Memory B cell (primary cell): ENCODE results near the gene SPHK2.
A peak's percentile ranks its signal among the peaks of the same experiment; 100 is the strongest.
"Not testable (repeated sequence)": the region's sequence is repeated elsewhere in the genome, so short reads cannot be mapped to it uniquely, and the experiment has no call there.

Experiments used
- ATAC-seq: fragments of 150-1000 bp; cut with Tn5 transposase; 2 replicates; pipeline ENCODE4 v1.10.0; 2021; ENCODE audit warnings: low read depth, mild to moderate bottlenecking, moderate library complexity
- DNase-seq, 2 donors: peaks; one replicate each; pipeline ENCODE4 v3.0.0; 2022; ENCODE audit warnings: low spot score in 2 of 2
- H3K27ac Mint-ChIP-seq: one replicate; pipeline ENCODE4 v1.8.0; 2022; ENCODE audit warnings: mild to moderate bottlenecking, moderate library complexity, mixed read lengths
- H3K27me3 Mint-ChIP-seq: one replicate; pipeline ENCODE4 v1.8.0; 2022; ENCODE audit warnings: mixed read lengths
- H3K36me3 Mint-ChIP-seq: one replicate; pipeline ENCODE4 v1.8.0; 2022; ENCODE audit warnings: mild to moderate bottlenecking, mixed read lengths
- H3K4me1 Mint-ChIP-seq: one replicate; pipeline ENCODE4 v1.8.0; 2022; ENCODE audit warnings: mixed read lengths
- H3K4me3 Mint-ChIP-seq: one replicate; pipeline ENCODE4 v1.8.0; 2022; ENCODE audit warnings: mild to moderate bottlenecking, moderate library complexity, mixed read lengths
- H3K9me3 Mint-ChIP-seq: one replicate; pipeline ENCODE4 v1.8.0; 2022; ENCODE audit warnings: mixed read lengths

Gene SPHK2

DNA sequence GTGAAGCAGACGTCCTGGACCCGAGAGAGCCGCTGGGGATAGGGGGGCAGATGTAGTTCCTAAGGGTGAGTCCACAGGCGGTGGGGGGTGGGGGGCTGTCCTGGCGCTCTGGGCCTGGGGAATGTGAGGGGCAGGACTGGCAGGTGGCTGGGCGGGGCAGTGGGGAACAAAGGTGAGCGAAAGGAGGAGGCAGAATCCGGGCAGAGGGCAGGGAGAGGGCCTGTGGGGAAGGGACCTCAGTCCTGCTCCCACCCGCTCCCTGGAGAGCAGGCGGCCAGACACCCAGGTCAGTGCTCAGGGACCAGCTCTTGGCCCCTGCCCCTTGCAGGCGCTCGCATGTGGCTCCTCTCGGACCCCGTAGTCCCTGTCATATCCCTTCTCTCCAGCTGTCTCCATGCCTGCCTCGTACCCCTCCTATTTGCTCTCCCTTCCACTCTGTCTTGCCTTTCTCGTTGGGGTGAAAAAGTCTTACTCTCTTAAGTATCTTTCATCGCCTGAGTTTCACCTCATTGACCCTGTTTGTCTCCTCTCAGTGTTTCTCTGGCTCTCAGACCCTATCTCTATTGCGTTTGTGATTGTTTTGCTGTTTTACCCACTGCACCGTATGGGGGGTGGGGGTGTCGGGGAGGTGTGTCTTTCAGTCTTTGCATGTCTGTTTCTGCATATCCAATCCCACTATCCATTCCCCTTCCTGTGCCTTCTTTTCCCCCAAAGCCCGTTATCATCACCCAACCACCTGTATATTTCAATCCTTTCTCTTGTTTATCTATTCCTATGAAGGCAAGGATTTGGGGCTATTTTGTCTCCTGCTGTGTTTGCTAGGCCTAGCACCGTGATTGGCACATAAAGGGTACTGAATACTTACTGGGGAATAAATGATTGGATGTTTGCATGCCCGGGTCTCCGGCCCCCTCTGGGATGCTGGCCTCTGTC, 5.8 kb downstream of the SPHK2 start:
- H3K4me1 Mint-ChIP-seq = peaks cover 26% of the 10 kb centered on the region

DNA sequence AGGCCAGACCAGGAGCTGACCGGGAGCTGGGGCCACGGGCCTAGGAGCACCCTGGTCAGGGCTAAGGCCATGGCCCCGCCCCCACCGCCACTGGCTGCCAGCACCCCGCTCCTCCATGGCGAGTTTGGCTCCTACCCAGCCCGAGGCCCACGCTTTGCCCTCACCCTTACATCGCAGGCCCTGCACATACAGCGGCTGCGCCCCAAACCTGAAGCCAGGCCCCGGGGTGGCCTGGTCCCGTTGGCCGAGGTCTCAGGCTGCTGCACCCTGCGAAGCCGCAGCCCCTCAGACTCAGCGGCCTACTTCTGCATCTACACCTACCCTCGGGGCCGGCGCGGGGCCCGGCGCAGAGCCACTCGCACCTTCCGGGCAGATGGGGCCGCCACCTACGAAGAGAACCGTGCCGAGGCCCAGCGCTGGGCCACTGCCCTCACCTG, 6.6 kb downstream of the SPHK2 start:
- no peak for DNase-seq
- Mint-ChIP-seq H3K27ac (no peak overlapping the region), H3K36me3 (peaks cover 16% of the 10 kb centered on the region), H3K4me3 (no peak overlapping the region), H3K9me3 (no peaks in the 10 kb centered on the region), H3K4me1 (peaks cover 26% of the 10 kb centered on the region), H3K27me3 (no peaks in the 10 kb centered on the region)
- no peak for ATAC-seq

More for the DNA sequence above, 5.8 kb downstream of the SPHK2 start:
- Mint-ChIP-seq H3K36me3 (peaks cover 12% of the 10 kb centered on the region), H3K27me3 (no peaks in the 10 kb centered on the region), H3K9me3 (no peaks in the 10 kb centered on the region), H3K4me3 (peak overlapping the region; percentile 5), H3K27ac (peak overlapping the region; percentile 73)
- ATAC-seq = no peak
- DNase-seq = peak in 1 of 2 donors; percentile 20

DNA sequence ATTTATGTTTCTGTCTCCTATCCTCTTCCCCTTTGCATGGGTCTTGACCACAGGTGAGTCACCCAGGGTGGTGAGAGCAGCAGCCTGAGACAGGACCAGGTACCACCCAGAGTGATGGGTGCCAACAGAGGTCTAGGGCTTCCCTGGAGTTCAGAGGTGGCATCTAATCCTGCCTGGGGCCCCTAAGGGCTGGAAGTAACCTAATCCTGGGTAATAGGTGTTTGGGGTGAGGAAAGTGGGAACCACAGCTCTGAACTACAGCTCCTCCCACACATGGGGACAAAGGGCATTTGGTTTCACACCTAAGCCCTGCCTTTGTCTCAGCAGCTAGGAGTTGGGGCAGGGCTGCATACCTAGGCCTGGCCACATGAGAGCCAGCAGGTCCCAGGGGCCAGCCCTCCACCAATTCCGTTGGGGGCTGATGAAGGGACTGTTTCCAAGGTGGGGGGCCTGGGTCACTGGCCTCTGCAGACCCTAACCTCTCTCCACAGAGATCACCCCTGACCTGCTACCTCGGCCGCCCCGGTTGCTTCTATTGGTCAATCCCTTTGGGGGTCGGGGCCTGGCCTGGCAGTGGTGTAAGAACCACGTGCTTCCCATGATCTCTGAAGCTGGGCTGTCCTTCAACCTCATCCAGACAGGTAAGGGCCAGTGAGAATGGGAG, 8.0 kb downstream of the SPHK2 start:
- H3K36me3 Mint-ChIP-seq = peaks cover 16% of the 10 kb centered on the region
- H3K27me3 Mint-ChIP-seq = no peaks in the 10 kb centered on the region
- peaks cover 25% of the 10 kb centered on the region for H3K4me1 Mint-ChIP-seq
- H3K9me3 Mint-ChIP-seq = no peaks in the 10 kb centered on the region
- ATAC-seq = no peak
- H3K4me3 Mint-ChIP-seq = no peak overlapping the region
- H3K27ac Mint-ChIP-seq = no peak overlapping the region
- peak in 1 of 2 donors; percentile 17 for DNase-seq

DNA sequence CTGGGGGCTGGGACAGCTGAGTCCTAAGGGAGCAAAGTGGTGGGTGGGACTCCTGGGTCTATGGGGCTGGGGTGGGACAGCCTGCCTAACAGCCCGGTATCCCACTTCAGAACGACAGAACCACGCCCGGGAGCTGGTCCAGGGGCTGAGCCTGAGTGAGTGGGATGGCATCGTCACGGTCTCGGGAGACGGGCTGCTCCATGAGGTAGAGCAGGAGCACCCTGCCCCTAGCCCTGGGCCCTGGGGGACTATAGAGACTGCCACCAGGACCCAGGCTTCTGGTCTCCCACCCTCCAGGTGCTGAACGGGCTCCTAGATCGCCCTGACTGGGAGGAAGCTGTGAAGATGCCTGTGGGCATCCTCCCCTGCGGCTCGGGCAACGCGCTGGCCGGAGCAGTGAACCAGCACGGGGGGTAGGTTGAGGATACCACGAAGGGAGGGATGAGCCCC, 8.6 kb downstream of the SPHK2 start:
- peaks cover 23% of the 10 kb centered on the region for H3K4me1 Mint-ChIP-seq
- DNase-seq (no peak), ATAC-seq (no peak)
- no peaks in the 10 kb centered on the region for H3K27me3 Mint-ChIP-seq
- H3K9me3 Mint-ChIP-seq = no peaks in the 10 kb centered on the region
- H3K36me3 Mint-ChIP-seq = peaks cover 14% of the 10 kb centered on the region
- no peak overlapping the region for H3K4me3 Mint-ChIP-seq
- H3K27ac Mint-ChIP-seq = no peak overlapping the region

DNA sequence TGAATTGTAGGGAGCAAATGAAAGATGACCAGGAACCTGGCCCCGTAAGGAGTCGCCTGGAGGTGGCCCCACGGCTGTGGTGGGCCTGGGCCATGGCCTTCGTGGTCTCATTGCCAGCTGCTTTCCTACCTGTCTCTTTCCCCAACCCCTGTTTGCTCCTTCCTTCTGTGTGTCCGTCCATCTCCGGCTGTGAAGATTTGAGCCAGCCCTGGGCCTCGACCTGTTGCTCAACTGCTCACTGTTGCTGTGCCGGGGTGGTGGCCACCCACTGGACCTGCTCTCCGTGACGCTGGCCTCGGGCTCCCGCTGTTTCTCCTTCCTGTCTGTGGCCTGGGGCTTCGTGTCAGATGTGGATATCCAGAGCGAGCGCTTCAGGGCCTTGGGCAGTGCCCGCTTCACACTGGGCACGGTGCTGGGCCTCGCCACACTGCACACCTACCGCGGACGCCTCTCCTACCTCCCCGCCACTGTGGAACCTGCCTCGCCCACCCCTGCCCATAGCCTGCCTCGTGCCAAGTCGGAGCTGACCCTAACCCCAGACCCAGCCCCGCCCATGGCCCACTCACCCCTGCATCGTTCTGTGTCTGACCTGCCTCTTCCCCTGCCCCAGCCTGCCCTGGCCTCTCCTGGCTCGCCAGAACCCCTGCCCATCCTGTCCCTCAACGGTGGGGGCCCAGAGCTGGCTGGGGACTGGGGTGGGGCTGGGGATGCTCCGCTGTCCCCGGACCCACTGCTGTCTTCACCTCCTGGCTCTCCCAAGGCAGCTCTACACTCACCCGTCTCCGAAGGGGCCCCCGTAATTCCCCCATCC, 9.4 kb downstream of the SPHK2 start:
- DNase-seq (peak in 1 of 2 donors; percentile 17), ATAC-seq (no peak)
- no peaks in the 10 kb centered on the region for H3K9me3 Mint-ChIP-seq
- peaks cover 20% of the 10 kb centered on the region for H3K4me1 Mint-ChIP-seq
- peak overlapping the region; percentile 78 for H3K27ac Mint-ChIP-seq
- peaks cover 11% of the 10 kb centered on the region for H3K36me3 Mint-ChIP-seq
- H3K27me3 Mint-ChIP-seq = no peaks in the 10 kb centered on the region
- no peak overlapping the region for H3K4me3 Mint-ChIP-seq

DNA sequence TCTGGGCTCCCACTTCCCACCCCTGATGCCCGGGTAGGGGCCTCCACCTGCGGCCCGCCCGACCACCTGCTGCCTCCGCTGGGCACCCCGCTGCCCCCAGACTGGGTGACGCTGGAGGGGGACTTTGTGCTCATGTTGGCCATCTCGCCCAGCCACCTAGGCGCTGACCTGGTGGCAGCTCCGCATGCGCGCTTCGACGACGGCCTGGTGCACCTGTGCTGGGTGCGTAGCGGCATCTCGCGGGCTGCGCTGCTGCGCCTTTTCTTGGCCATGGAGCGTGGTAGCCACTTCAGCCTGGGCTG, 9.9 kb downstream of the SPHK2 start:
- no peak for ATAC-seq
- no peaks in the 10 kb centered on the region for H3K27me3 Mint-ChIP-seq
- H3K27ac Mint-ChIP-seq = no peak overlapping the region
- peaks cover 17% of the 10 kb centered on the region for H3K4me1 Mint-ChIP-seq
- DNase-seq = peak in 1 of 2 donors; percentile 12
- no peaks in the 10 kb centered on the region for H3K9me3 Mint-ChIP-seq
- H3K4me3 Mint-ChIP-seq = no peak overlapping the region
- peaks cover 9% of the 10 kb centered on the region for H3K36me3 Mint-ChIP-seq

DNA sequence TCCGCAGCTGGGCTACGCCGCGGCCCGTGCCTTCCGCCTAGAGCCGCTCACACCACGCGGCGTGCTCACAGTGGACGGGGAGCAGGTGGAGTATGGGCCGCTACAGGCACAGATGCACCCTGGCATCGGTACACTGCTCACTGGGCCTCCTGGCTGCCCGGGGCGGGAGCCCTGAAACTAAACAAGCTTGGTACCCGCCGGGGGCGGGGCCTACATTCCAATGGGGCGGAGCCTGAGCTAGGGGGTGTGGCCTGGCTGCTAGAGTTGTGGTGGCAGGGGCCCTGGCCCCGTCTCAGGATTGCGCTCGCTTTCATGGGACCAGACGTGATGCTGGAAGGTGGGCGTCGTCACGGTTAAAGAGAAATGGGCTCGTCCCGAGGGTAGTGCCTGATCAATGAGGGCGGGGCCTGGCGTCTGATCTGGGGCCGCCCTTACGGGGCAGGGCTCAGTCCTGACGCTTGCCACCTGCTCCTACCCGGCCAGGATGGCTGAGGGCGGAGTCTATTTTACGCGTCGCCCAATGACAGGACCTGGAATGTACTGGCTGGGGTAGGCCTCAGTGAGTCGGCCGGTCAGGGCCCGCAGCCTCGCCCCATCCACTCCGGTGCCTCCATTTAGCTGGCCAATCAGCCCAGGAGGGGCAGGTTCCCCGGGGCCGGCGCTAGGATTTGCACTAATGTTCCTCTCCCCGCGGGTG, 10.4 kb downstream of the SPHK2 start:
- no peaks in the 10 kb centered on the region for H3K9me3 Mint-ChIP-seq
- H3K27ac Mint-ChIP-seq = no peak overlapping the region
- ATAC-seq (no peak), DNase-seq (peak in 1 of 2 donors; percentile 17)
- no peak overlapping the region for H3K4me3 Mint-ChIP-seq
- H3K27me3 Mint-ChIP-seq = no peaks in the 10 kb centered on the region
- H3K36me3 Mint-ChIP-seq = peaks cover 9% of the 10 kb centered on the region
- peaks cover 16% of the 10 kb centered on the region for H3K4me1 Mint-ChIP-seq

DNA sequence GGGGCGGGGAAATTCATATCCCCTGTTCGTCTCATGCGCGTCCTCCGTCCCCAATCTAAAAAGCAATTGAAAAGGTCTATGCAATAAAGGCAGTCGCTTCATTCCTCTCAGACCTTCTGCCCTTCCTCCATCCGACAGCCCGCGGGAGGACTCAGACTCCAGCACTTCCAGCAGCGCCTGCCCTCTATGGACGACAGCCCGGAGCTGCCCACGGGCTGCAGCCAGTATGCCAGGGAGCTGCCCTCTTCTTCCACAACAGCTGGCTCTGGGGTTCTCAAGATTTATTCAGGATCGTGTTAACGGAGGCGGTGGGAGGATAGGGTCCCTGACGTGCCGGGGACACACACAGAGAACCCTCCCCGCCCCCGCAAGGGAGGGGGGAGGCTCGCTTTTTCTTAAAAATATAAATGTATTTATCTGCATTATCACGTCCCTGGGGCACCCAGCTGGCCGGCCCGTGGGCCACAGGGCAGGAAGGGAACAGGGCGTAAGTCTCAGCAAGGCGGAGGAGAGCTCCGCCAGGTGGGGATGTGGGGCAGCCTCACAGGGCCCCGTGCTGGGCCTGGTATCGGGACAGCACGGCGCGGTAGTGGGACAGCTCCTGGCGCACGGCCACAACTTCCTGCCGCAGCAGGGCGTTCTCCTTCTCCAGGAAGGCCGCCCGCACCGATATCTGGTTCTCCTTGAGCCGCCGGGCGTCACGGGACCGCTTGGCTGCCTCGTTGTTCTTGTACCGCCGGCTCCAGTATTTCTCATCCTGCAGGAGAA, 11.2 kb downstream of the SPHK2 start:
- no peaks in the 10 kb centered on the region for H3K9me3 Mint-ChIP-seq
- no peak overlapping the region for H3K4me3 Mint-ChIP-seq
- H3K36me3 Mint-ChIP-seq = peaks cover 9% of the 10 kb centered on the region
- H3K4me1 Mint-ChIP-seq = peaks cover 17% of the 10 kb centered on the region
- ATAC-seq (no peak), DNase-seq (no peak)
- no peak overlapping the region for H3K27ac Mint-ChIP-seq
- no peaks in the 10 kb centered on the region for H3K27me3 Mint-ChIP-seq

DNA sequence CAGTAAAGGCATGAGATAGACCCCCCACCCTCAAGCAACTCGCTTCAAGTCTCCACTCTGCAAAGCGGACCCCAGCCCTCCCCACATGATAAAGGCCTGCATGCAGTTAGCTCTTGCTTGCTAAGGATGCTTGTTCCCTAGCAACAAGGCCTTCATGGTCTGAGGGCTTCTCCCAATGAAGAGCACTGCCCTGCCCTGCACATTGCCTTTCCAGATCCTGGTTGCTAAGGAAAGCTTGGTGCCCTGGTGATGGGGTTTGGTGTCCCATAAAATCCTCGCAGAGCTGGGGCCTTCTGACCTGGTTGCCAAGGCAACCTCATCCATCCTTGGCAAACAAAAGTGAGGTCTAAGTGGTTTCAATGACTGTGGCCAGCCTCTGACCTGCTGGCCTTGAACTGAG, 11.9 kb downstream of the SPHK2 start:
- Mint-ChIP-seq H3K9me3 (no peaks in the 10 kb centered on the region), H3K4me1 (peaks cover 20% of the 10 kb centered on the region), H3K27ac (no peak overlapping the region), H3K4me3 (no peak overlapping the region), H3K27me3 (no peaks in the 10 kb centered on the region), H3K36me3 (peaks cover 12% of the 10 kb centered on the region)
- DNase-seq (no peak), ATAC-seq (no peak)

DNA sequence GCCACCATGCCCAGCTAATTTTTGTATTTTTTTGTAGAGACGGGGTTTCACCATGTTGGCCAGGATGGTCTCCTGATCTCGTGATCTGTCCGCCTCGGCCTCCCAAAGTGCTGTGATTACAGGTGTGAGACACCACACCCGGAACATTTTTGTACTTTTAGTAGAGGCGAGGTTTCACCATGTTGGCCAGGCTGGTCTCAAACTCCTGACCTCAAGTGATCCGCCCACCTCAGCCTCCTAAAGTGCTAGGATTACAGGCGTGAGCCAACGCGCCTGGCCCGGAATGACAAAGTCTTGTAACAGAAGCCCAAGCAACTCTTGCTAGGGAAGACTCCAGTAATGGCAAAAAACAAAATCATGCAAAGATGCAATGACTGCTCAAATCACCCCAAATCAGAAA, 13.0 kb downstream of the SPHK2 start:
- not testable (repeated sequence) for H3K4me3 Mint-ChIP-seq, H3K9me3 Mint-ChIP-seq, DNase-seq, ATAC-seq, H3K27ac Mint-ChIP-seq, H3K27me3 Mint-ChIP-seq
- Mint-ChIP-seq H3K36me3 (peaks cover 12% of the 10 kb centered on the region), H3K4me1 (peaks cover 18% of the 10 kb centered on the region)

DNA sequence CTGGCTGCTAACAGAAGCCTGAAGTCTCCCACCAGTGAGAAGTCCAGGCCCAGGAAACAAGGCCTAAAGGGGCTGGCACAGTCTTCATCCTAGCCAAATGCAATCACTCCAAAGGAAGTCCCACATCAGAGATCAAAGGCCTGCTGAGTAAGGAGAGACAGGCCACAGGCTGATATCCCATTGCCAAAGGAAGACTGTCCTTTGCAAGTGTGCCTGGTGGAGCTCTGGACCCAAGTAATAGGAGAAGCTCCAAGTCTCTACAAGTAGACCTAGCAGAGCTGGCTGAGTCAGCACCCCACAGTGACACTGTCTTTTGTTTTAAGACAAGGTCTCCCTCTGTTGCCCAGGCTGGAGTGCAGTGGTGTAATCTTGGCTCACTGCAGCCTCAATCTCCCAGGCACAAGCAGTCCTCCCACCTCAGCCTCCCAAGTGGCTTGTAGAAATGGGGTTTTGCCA, 13.4 kb downstream of the SPHK2 start:
- Mint-ChIP-seq H3K4me3 (no peak overlapping the region), H3K4me1 (peaks cover 18% of the 10 kb centered on the region), H3K27ac (no peak overlapping the region), H3K36me3 (peaks cover 12% of the 10 kb centered on the region), H3K9me3 (no peaks in the 10 kb centered on the region), H3K27me3 (no peaks in the 10 kb centered on the region)
- ATAC-seq (no peak), DNase-seq (no peak)

DNA sequence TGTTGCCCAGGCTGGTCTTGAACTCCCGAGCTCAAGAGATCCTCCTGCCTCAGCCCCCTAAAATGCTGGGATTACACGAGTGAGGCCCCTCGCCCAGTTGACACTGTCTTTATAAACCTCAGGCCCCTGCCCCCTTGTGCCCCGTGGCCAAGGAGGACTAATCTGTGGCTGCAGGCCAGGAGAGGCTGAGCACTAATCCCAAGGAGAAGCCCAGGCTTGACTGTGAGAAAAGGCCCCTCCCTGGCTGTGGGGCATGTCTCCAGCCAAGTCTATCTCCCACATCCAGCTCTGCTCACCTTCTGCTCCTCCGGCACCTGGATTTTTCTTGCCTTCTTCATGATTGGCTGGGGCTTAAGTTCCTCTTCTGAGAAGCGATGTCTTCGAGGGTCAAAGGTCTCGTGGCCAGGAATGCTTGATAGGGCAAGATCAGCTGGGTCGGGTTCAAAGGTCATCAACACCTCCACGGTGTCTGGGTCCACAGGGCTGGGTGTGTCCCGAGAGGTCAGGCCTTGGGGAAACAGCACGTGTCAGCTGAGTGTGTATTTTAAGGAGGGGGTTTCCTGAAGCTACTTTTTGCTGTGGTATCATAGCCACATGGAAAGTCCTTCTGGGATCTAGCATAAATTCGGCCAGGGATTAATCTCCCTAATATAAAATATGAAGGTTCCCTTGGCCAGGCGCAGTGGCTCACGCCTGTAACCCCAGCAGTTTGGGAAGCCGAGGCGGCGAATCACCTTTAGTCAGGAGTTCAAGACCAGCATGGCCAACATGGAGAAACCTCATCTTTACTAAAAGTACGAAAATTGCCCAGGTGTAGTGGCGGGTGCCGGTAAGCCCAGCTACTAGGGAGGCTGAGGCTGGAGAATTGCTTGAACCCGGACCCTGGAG, 14.1 kb downstream of the SPHK2 start:
- Mint-ChIP-seq H3K27ac (peak overlapping the region; percentile 92), H3K27me3 (no peaks in the 10 kb centered on the region), H3K4me3 (peak overlapping the region; percentile 17), H3K9me3 (peaks cover under 1% of the 10 kb centered on the region), H3K36me3 (peaks cover 13% of the 10 kb centered on the region), H3K4me1 (peaks cover 22% of the 10 kb centered on the region)
- ATAC-seq = no peak
- DNase-seq = no peak
